NCI-H1105 (cell line): ENCODE data around the gene HOXB9.

Source experiments
- DNase-seq: peaks from one replicate; lab custom pipeline; 2025; lab: John Stamatoyannopoulos, UW

HOXB9 gene

DNA sequence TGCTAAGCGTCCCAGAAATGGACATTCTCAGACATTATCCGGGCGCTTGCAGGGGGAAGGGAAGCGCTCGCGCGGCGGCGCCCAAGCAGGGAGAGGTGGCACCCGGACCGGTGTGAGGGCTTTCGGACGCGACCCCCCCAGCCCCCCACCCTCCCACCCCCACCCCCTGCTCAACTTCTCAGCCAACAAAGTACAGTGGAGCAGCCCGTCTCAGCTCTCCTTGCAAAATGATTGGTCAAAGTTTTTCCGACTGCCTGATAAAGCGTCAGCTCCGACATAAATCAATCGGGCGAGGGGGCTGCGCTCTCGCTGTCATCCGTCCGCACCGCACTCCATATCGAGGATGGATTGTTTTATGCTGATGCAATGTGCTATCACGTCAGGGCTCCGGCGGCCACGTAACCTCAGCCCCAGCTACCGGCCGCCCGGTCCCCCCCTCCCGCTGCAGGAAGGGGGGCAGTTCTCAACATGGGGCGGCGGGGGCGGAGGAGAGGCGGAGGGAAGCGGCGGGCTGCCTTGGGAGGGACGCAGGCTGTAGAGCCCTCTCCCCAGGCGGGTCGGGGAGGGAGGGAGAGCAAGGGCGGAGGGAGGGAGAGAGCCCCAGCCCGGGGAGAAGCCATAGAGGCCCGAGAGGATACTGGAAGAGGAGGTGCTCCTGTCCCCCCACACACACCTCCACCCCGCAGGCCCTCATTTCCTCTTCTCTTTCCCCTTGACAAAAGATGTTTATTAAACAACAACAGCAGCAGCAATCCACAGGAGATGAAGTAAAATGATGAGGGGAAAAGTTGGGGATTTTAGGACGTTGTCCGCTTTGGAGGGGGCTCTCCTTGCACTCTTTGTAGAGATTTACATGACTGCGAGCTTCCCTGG lies at the start of gene HOXB9:
Gene HOXB9, minus strand, starts transcription at position 114 of the 873 bp plus-strand sequence. Its CDS starts 89 bp downstream, at position 25.
- peak; percentile 13 for DNase-seq

DNA sequence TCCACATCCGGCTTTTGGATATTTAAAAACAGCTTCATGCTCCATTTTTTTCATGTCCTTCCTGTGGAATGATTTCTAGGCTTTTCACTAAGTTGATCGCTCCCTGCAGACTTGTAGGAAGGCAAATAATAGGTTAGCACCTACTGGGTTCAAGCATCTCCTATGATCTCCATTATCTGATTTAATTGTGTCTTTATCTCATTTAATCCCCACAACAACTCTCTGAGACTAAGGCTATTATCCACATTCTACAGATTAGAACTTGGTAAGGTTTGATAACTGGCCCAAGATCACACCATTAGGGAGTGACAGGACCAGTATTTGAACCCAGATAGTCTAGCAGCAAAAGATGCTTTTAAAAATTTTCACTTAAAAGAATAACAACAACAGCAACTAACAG lies 46.2 kb upstream of the HOXB9 start:
- no peak for DNase-seq

DNA sequence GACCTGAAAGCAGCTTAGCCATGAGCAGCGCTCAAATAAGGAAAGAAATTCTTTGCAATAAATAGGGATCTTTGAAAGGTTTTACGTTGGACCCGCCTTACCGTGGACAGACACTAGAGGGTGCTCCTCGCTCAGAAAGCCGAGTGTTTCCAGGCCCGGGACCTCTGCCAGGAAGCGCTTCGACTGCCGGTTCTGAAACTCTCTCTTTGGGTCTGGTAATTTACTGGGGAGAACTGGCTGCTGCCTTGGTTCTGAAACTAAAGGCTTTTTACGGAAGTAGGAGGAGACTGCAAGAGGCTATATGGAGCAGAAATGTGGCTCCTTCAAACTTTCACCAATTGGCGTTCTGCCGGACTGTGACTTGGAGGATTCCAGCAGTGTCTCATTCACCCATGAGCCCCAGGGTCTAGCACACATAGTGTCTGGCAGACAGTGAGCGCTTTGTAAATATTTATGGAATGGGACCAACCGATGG lies 45.6 kb upstream of the HOXB9 start:
- DNase-seq: peak; percentile 25

DNA sequence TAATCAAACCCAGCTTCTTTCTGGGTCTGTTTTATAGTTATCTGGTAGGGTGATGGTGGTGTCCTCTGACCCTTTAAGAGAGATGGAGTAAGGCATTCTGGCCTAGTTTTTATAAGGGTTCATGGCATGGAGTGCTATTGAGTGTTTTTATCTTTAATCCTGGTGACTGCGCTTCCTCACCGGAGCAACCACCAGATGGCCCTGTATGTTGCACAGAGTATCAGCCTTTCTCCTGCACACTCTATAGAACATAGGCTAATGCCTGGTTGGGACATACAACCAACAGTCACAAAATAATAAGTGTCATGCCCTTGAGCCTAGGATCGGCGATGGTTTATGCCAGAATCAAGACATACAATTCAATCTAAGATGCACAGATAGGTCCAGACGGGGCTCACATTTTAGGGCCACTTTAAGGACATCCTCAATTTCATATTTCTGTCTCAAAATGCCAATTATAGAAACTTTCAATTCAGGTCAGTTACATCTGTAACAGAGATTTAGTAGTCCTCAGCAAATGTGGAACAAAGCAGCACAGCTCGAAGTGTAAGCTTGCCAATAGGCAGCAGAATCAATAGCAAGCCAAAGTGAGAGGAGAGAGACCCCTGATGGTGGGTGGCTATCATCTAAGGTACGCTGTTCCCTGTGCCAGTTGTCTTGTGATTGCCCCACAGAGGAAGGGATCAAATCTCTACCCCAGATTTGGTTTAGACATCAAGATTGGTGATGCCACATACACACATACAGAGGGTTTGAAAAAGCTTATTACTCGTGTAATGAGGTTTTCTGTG lies 37.2 kb upstream of the HOXB9 start:
- no peak for DNase-seq

DNA sequence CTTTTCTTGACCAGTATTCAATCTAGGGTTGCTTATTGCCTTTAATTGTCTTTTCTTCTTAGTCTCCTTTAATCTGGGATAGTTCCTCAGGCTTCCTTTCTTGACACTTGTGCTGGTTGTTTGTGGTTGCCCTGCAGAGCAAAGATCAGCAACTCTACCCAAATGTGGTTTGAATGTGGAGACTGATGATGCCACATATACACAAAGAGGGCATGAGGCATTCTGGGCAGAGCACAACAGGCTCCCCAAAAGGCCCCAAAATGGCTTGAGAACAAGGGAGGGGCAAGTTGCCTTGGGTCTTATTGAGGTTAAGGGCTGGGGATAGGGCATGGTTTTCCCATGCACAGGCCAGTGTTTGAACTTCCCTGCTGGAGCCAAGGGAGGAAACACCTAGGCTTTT lies 29.8 kb upstream of the HOXB9 start:
- DNase-seq: no peak

DNA sequence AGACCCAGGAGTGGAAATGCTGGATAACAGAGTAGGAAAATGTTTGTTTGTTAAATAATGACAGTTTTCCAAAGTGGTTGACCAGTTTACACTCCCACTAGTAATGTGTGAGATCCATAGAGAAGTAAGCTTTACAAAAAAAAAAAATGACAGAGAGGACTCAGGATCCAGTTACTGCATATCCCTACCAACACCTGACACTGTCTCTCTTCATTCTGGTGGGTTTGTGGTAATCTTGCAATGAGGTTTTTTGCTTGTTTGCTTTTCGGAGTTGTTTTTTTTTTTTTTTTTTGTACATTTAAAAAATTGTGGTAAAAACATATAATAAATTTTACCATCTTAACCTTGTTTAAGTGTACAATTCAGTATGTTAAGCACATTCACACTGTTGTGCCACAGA lies 23.6 kb upstream of the HOXB9 start:
- no peak for DNase-seq

DNA sequence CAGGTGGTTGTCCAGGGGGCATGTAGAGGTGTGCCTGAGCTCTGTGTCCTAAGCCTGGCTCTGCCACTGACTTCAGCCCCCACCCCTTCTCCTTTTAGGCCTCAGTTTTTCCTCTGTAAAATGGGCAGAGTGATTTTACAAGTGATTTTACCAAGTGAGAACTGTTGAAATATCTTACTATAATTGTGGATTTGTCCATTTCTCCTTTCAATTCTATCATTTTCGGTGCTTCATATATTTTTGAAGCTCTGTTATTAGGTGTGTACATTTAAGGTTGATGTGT lies 21.7 kb upstream of the HOXB9 start:
- no peak for DNase-seq

DNA sequence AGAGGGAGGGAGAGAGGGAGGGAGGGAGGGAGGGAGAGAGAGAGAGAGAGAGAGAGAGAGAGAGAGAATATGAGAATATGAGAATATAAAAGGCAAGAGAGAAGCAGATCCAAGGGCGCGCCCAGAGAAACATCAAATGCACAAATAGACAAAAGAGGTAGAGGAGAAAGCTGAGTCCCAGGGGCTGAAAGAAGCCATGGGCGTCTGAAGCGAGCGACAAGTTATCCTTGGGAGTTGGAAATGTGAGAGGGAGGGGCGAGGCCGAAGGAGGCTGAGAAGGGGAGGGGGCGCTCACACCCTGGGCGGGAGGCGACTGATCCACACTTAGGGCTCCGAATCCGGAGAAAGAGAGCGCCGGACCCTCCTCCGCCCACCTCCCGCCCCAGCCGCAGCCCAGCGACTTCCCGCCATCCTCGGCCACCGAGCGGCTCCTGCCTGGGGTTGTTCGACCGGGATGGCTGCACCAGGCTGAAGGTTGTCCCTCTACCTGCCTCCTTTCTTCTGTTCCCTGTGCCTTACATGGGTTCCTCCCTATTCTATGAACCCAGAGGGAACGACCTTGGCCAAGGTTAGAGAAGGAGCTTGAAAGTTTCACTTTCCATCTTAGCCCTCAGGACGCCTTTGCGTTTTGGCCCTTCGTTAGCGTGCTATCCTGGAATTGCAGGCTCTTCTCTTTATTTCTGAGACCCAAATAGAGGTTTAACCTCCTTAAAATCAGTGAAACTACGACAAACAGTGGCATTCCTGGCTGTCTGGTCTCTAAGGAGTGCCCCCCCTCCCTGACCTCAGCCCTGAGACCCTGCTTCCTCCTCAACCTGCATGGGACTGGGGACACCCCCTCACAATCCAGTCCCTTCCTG lies 21.2 kb upstream of the HOXB9 start:
- no peak for DNase-seq

DNA sequence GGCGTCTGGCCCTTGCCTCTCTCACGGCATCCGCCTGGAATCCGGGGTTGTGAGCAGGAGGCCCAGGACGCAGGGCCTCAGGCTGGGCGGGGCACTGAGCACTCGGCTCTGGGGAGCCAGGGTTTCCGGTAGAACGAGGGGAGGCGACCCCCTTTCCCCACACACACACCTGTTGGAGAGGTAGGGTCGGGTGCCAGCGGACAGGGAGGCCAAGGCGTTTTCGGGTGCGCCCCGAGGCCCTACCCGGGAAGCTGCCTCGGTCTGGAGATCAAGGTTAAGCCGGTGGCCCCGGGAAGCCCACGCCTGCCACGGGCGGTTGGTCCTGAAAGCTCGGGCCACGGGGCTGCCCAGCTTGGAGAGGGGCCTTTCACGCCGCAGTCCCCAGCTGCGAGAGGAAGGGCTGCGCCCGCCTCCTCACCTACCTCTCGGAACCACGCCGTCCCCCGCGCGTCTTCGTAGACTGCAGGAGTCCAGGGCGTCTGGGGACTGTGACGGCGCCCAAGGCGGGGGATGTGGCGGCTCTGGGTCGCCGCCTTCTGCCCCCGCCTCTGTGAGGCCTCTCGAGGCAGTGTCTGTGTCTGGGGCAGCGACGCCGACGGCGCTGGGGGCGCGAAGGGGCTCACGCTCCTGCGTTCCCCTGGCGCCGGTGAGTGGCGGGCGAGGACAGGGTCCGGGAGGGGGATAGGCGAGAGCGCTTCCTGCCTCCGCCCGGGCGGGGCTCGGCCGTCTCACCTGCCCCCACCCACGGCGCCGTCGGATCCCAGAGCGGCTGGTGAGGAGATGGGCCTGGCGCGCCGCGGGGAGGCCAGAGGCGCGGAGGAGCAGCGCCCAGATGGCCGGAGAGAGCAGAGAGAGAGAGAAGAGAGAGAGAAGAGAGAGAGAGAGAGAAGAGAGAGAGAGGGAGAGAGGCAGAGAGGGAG lies 20.3 kb upstream of the HOXB9 start:
- peak; percentile 40 for DNase-seq

DNA sequence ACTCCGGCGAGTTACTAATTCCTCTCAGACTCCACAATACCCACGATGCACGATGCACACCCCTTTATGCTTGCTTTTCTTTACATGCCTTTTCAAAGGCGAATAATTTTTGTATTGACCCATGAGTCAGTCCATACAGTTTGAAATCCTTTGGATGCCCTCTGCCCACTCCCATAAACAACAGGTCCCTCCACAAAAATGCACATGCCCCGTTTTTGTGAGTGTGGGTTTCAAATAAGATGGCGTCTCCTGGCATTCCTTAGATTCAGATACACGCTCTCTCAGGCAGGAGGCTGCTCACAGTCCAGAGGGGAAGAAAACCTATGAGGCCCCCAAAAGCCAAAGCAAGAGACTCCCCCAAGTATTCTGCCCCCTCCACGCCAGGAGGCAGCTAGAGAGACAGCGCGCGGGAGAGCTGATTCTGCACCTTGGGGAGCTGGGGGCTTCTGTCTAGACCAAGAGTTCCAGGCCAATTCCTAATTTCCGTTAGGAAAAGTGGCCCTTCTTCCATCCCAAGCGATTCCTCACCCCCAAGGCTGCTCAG lies 19.6 kb upstream of the HOXB9 start:
- no peak for DNase-seq

DNA sequence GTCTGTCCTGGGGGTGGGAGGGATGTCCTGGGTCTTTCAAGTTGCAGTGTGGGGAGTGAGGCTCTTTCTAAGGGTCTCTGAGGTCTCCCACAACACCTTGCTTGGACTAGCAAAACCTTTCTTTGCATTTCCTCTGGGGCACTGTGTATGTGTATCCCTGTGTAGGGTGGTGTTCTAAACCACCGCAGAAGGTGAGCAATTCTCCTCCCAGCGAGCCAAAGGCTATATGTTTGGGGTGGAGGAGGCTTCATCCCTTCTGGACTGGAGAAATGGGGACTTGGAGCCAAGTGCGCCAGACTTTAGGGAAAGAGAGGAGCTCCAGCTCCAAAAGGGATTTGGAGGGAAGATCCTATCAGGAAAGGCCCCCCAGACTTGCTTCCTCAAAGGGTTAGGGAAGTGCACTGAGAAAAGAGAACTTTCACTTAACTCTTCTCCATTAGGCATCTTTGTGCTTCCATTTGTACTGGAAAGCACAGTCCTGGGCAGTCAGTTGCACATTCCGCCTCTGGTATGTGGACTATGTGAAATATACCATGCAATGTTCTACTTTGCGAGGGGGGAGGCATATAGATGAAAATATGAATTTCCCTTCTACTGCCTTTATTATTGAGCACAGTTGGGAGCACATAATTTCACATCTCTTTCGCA lies 18.9 kb upstream of the HOXB9 start:
- no peak for DNase-seq

DNA sequence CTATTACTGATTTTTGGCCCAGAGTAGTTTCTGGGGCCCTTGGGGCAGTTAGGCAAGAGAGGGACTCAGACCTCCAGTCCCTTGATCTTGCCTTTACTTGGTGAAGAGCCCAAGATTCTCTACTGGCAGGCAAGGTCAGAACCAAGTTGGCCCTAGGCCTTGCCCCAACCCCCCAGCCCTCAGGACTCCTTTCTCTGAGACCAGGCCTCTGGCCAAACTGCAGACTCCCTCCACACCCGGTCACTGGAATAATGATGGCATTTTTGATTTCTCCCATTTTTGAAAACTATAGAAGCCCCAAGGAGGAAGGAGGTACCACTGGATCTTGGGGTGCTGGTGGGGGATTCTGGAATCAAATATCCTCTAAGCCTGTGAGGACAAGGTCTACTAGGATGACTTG lies 18.0 kb upstream of the HOXB9 start:
- no peak for DNase-seq

DNA sequence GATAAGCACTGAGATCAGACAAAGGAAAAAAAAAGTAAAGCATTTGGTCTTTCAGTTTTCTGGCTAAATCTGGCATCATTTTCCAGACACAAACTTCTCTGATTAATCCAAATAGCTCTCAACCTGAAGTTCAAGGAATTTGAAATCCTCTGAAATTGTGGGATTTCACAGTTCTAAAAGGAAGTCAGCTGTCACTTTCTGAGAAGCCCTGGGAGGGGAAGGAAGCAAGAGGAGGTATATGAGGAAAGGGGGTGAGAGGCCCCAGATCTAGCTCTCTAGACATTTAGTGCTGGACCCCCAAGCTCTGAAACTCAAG lies 17.5 kb upstream of the HOXB9 start:
- no peak for DNase-seq

DNA sequence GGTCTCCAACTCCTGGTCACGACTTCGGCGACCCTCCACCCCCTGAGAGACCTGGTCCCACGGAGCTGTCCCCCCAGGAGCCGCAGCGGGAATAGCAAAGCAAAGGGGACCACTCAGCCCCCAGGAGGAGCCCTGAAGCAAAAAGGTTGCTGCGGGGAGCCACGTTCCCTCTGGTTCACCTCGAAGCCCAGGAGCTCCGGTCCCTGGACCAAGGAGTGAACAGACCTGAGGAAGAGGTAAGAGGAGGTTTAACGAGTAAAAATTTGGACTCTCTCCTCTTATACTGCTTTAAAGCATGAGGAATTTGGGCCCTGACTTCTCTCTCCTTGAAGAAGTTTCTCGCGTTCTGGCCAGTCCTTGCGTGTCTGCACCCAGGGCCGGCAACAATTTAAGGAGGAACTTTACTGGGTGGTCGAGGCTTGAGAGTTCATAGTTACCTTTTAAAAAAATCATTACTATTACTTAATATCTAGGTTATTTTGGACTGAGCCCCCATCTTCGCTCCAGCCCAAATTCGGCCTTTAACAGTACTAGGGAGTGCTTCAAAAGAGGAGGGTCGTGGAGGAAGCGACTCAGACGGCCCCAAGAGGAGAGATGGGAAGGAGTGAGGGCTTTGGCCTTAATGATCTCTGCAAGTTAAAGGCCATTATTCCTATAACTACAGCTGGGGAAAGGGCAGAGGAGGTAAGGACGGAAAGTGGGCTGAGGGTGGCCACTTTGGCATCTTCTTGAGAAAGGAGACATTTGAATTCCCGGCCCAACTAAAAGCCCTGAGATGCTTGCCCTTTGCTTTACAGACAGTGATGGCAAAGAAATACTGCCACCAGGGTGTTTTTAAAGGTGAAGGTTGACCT lies 16.9 kb upstream of the HOXB9 start:
- DNase-seq: no peak

DNA sequence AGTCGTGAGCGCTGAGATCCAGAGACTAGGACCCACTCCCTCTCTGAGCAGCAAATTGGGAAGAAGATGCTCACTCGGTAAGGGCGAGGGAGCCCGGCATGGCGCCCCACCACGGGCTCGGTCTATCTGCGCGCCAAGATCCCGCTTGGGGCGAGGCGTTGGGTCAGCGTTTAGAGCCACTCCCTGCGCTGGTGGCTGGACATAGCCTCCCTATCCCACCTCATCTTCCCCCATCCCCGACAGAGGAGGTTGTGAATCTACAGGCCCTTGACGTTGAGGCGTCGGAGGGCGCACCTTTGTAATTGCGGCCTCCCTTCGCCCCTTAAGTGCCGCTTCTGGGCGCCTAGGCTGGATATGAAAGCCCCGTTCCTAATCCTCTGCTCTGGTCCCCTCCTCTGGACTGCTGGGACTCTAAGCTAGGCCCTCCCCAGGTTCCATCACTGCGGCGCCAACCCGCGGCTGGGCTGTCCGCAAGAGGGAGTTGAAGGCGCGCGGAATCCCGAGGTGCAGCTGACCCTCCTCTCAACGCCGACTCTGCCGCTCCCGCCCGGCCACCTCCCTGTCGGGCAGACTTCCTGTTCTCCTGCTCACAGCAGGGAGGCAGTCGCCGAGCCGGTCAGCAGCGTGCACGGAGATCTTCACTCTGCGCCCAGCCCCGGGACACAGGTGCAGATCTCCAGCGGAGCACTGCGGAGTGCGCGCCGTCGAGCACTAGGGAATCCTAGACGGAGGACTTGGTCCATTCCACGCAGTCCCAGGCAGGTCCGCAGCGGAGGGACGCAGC lies 16.1 kb upstream of the HOXB9 start:
- no peak for DNase-seq

DNA sequence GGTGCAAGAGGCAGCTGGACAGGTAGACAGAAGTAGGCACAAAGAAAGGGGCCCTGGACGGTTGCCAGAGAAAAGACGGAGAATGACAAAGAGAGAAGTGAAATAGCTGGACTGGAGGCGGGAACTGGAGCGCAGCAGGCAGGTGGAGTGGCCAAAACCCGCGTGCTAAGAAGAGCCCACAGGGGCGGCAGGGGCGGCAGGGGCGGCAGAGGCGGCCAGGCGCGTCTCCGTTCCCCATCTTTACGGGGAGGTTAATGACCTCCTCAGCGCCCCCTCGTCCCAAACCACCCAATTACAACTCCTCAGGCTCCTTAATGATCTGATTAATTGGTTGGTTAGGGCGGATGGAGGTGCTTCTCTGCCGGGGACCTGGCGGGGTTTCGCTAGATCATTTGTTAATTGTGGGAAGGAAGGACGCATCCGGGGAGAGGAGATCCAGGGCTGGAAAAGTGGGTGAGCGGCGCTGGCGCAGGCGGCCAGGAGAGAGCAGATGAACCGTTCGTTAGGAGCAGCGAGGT lies 15.4 kb upstream of the HOXB9 start:
- DNase-seq: no peak

DNA sequence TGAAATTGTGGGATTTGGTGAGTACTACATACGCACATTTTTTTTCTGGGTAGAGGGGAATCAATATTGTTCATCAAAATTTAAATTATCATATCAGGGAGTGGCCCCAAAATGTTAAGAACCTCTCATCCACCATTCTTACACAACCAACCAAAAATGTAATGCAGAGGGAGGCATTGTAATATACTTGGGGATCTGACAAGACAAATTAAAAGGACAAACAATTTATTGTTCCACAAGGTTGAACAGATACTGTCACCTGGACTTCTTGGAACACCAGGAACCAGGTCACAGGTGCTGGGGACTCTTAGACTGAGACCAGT lies 14.7 kb upstream of the HOXB9 start:
- no peak for DNase-seq

DNA sequence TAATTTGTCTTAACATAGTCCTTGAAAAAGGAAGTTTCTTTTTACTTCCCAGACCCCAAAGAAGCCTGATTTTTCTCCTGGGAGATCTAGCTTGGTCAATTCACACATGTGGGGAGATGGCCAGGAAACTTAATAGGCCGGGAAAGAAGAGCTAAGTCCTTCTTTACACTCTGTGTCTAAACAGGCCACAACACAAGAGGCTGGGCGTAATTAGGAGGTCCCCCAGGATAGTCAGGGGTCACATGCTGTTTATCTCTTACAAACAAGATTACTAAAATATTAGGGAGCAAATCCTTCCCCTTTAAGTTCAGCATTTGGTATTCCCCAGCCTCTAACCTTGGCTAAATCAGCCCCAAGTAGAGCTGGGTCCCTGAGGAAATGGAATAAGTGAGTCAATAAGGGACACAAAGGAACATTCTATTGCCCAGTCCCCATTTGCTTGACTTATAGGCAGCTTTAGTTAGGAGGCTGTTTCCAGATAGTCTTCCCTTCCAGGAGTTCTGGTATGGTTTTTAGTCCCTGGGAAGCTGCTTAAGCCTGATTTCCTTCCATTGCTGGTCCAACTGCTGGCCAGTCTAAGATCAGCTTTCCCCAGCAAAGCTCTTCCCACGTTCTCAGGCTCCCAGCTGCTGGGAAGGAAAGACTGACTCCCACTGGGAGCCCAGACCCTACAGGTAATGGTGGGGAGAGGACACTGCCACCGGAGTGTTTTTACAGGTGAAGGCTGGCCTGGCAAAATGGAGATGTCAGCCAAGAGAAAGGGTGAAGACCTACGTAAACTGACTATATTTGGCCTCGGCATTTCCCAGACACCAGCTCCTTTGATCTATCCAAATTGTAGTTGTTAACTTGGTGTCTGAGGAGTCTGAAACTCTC lies 14.1 kb upstream of the HOXB9 start:
- no peak for DNase-seq
